ENCODE measurements around the gene SCN3A. TPM values are rescaled to one million over a fixed set of nuclear protein-coding genes. Genes with fewer than 3 reads are reported as not detected.

Gene SCN3A
- total and polyA plus RNA-seq, 10 of the 15 experiments (the other 5 are each of a cell fraction or from before 2014, with no cell fraction given): 0.04 to 0.34 (median 0.06) TPM; not detected in 3

DNA sequence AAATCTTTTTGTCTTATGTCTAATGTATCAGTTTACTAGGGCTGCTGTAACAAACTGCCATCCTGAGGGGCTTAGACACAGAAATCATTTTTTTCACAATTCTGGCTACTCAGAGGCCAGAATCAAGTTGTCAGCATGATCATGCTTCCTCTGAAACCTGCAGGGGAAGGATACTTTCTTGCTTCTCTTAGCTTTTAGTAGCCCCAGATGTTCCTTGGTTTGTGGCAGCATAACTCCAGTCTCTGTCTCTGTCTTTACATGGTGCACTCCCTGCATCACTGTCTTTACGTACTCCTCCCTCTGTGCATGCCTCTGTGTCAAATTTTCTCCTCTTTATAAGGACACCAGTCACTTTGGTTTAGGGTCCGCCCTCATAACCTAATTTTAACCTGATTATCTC, 2.0 kb upstream of the SCN3A start (continued):
- TF ChIP-seq, protein P1, sequence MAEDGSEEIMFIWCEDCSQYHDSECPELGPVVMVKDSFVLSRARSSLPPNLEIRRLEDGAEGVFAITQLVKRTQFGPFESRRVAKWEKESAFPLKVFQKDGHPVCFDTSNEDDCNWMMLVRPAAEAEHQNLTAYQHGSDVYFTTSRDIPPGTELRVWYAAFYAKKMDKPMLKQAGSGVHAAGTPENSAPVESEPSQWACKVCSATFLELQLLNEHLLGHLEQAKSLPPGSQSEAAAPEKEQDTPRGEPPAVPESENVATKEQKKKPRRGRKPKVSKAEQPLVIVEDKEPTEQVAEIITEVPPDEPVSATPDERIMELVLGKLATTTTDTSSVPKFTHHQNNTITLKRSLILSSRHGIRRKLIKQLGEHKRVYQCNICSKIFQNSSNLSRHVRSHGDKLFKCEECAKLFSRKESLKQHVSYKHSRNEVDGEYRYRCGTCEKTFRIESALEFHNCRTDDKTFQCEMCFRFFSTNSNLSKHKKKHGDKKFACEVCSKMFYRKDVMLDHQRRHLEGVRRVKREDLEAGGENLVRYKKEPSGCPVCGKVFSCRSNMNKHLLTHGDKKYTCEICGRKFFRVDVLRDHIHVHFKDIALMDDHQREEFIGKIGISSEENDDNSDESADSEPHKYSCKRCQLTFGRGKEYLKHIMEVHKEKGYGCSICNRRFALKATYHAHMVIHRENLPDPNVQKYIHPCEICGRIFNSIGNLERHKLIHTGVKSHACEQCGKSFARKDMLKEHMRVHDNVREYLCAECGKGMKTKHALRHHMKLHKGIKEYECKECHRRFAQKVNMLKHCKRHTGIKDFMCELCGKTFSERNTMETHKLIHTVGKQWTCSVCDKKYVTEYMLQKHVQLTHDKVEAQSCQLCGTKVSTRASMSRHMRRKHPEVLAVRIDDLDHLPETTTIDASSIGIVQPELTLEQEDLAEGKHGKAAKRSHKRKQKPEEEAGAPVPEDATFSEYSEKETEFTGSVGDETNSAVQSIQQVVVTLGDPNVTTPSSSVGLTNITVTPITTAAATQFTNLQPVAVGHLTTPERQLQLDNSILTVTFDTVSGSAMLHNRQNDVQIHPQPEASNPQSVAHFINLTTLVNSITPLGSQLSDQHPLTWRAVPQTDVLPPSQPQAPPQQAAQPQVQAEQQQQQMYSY (CRISPR knock-in tag; IDR thresholded peaks at IDR 0.05): no peak

DNA sequence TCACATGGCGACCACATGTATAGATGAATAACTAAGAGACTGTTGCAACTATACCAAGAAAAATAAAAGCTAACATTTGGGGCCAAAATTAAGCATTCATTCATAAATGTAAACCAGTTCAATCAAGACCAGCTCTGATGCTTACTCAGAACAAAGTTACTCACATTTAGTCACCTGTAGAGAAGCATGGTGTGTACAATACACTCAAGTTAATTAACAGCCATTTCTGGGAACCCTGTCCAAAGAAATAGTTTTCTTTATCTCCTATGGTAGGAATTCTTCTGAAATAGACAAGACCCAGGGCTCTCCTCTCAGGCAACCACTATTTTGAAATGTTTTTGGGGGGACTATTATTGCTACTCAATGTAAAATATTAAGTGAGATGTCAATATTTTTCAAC, 1.6 kb downstream of the SCN3A start:
- SMC1A ChIA-PET (ENCODE audit: uncharacterized antibody, unreplicated experiment): interaction anchor here (1.0 to 5.5 kb wide), 2 partner anchors 185 to 210 kb away, joined by 4 to 36 read pairs; no protein-coding TSS in a partner anchor
- H3K4me2 ChIP-seq (ENCODE audit: control insufficient read depth, insufficient read depth): no peak overlapping the region
- no peak for TF ChIP-seq HCFC1 (IDR thresholded peaks at IDR 0.05; ENCODE audit: low read length)
- no peak for TF ChIP-seq MEF2A (IDR thresholded peaks at IDR 0.05; ENCODE audit: insufficient read depth, low read depth, low read length)
- no peak for TF ChIP-seq DPF2 (IDR thresholded peaks at IDR 0.05)
- TF ChIP-seq, protein P2, sequence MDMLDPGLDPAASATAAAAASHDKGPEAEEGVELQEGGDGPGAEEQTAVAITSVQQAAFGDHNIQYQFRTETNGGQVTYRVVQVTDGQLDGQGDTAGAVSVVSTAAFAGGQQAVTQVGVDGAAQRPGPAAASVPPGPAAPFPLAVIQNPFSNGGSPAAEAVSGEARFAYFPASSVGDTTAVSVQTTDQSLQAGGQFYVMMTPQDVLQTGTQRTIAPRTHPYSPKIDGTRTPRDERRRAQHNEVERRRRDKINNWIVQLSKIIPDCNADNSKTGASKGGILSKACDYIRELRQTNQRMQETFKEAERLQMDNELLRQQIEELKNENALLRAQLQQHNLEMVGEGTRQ (IDR thresholded peaks at IDR 0.05; ENCODE audit: borderline replicate concordance, low read depth, low read length): no peak
- no peak for TF ChIP-seq IKZF1 (conservative IDR thresholded peaks at IDR 0.05)
- no peak for TF ChIP-seq BHLHE40 (IDR thresholded peaks at IDR 0.05; ENCODE audit: borderline replicate concordance in 1 of 2, low read depth in 2 of 2, low read length in 1 of 2)
- TF ChIP-seq, protein P3, sequence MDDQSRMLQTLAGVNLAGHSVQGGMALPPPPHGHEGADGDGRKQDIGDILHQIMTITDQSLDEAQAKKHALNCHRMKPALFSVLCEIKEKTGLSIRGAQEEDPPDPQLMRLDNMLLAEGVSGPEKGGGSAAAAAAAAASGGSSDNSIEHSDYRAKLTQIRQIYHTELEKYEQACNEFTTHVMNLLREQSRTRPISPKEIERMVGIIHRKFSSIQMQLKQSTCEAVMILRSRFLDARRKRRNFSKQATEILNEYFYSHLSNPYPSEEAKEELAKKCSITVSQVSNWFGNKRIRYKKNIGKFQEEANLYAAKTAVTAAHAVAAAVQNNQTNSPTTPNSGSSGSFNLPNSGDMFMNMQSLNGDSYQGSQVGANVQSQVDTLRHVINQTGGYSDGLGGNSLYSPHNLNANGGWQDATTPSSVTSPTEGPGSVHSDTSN (IDR thresholded peaks at IDR 0.05; ENCODE audit: insufficient replicate concordance, low read depth, low read length): no peak
- TF ChIP-seq NFXL1 (IDR thresholded peaks at IDR 0.05; ENCODE audit: borderline replicate concordance): no peak
- TF ChIP-seq MYB (IDR thresholded peaks at IDR 0.05; ENCODE audit: borderline replicate concordance, low read depth, low read length): no peak
- TF ChIP-seq MTA3 (IDR thresholded peaks at IDR 0.05; ENCODE audit: borderline replicate concordance, low read length): no peak
- TF ChIP-seq SMARCA5 (IDR thresholded peaks at IDR 0.05): no peak
- TF ChIP-seq IKZF2 (IDR thresholded peaks at IDR 0.05): no peak
- no peak for TF ChIP-seq SPI1 (IDR thresholded peaks at IDR 0.05; ENCODE audit: borderline replicate concordance, insufficient read depth, low read depth, low read length)
- no peak for TF ChIP-seq POLR2AphosphoS2 (IDR thresholded peaks at IDR 0.05; ENCODE audit: low read depth, low read length)
- TF ChIP-seq, protein P4, sequence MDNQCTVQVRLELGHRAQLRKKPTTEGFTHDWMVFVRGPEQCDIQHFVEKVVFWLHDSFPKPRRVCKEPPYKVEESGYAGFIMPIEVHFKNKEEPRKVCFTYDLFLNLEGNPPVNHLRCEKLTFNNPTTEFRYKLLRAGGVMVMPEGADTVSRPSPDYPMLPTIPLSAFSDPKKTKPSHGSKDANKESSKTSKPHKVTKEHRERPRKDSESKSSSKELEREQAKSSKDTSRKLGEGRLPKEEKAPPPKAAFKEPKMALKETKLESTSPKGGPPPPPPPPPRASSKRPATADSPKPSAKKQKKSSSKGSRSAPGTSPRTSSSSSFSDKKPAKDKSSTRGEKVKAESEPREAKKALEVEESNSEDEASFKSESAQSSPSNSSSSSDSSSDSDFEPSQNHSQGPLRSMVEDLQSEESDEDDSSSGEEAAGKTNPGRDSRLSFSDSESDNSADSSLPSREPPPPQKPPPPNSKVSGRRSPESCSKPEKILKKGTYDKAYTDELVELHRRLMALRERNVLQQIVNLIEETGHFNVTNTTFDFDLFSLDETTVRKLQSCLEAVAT (IDR thresholded peaks at IDR 0.05): no peak

More for the DNA sequence above, 1.6 kb downstream of the SCN3A start:
- ATAC-seq (no peak), DNase-seq (ENCODE audit: low read depth, low spot score) (no peak), FAIRE-seq (no peak)
- no peak overlapping the region for H3K9ac ChIP-seq (ENCODE audit: control insufficient read depth, insufficient read depth, low read length)
- intact Hi-C loops (cut with micrococcal nuclease; ENCODE audit: unreplicated experiment): loop anchor here (10.0 kb wide), 1 partner anchor 467 kb away; no protein-coding TSS in a partner anchor
- no TSS peak for BruUV-seq (replicated peaks)
- ChIA-PET RAD21 (ENCODE audit: unreplicated experiment) (interaction anchor here (0.8 kb wide), 1 partner anchor 187 kb away, joined by 4 read pairs; no protein-coding TSS in a partner anchor), POLR2A (no interaction called here), CTCF (interaction anchor here (1.0 to 5.8 kb wide), 8 partner anchors 8 to 209 kb away, joined by 3 to 136 read pairs (median 14); no protein-coding TSS in a partner anchor)
- no peak overlapping the region for H2AFZ ChIP-seq (ENCODE audit: control insufficient read depth, low read depth, low read length)
- no peak overlapping the region for H3K27ac ChIP-seq (ENCODE audit: control insufficient read depth, insufficient read depth)
- H3K27me3 ChIP-seq (replicated peaks in 1 of 2; ENCODE audit: control insufficient read depth in 2 of 2, insufficient read depth in 2 of 2, low read length in 1 of 2): no peaks in the 10 kb centered on the region; a peak in 1 of 4 replicates
- 23% methylated on average over 1 of the region's 1 CpG for WGBS (ENCODE audit: insufficient coverage, insufficient replicate concordance, low lambda C conversion rate, missing lambda C conversion rate)
- no peaks in the 10 kb centered on the region for H3K36me3 ChIP-seq (ENCODE audit: control insufficient read depth in 2 of 2, insufficient read depth in 2 of 2, low read length in 1 of 2)
- H4K20me1 ChIP-seq (ENCODE audit: control insufficient read depth, insufficient read depth): no peaks in the 10 kb centered on the region
- H3K79me2 ChIP-seq (ENCODE audit: control insufficient read depth, insufficient read depth, low read length): no peaks in the 10 kb centered on the region
- H3K9me3 ChIP-seq (replicated peaks; ENCODE audit: control insufficient read depth, insufficient read depth, low read length): no peaks in the 10 kb centered on the region
- H3K4me3 ChIP-seq: no peak overlapping the region
- H3K4me1 ChIP-seq (ENCODE audit: control insufficient read depth, insufficient read depth, low read length): no peaks in the 10 kb centered on the region
- in situ Hi-C loops (cut with MboI): no loop called here
